B cell (primary cell): Measurements from ENCODE around the gene RASGEF1B. TPM values are rescaled to one million over a fixed set of nuclear protein-coding genes. Genes with fewer than 3 reads are reported as not detected.

ENCODE experiments used
- ATAC-seq: fragments of 200-7000 bp; cut with Tn5 transposase; one replicate; pipeline ENCODE4 v1.10.0; 2021; ENCODE audit warnings: low read depth, mild to moderate bottlenecking, moderate number of reproducible peaks, moderate library complexity
- CTCF ChIA-PET: fragments of 350-600 bp; sonication (Branson Sonifier 250); formaldehyde crosslinking; loops from one replicate; lab custom pipeline; 2021; ENCODE audit warnings: antibody characterized with exemption, inconsistent platforms; lab: Charles Lee
- POLR2A ChIA-PET: fragments of 350-600 bp; sonication (Branson Sonifier 250); formaldehyde crosslinking; loops from one replicate; lab custom pipeline; 2021; ENCODE audit warnings: antibody characterized with exemption; lab: Charles Lee
- DNase-seq: peaks from one replicate; pipeline ENCODE4 v3.0.0; 2013
- H2AFZ ChIP-seq: 2 replicates; pipeline ENCODE4 v1.6.1; 2012; ENCODE audit warnings: mild to moderate bottlenecking, low read depth, low read length; ENCODE audit not compliant: insufficient read depth, poor library complexity, severe bottlenecking
- H3K27ac ChIP-seq, 2 donors: 1 replicate in 1 of 2; 2 replicates in 1 of 2; pipeline ENCODE4 v1.5.1; 2012 to 2013; ENCODE audit warnings: low read length in 2 of 2, mild to moderate bottlenecking in 2 of 2, moderate library complexity in 1 of 2
- H3K27me3 ChIP-seq, 4 experiments: fragments of 200-600 bp in 1 of 4; sonication (generic) in 1 of 4; replicated peaks in 1 of 4; 1 replicate in 2 of 4; 2 replicates in 2 of 4; pipeline versions ENCODE4 v1.6.1 to v1.7.0; 2013 to 2016; ENCODE audit warnings: low read length in 3 of 4, mild to moderate bottlenecking in 2 of 4, mixed read lengths in 1 of 4, moderate library complexity in 1 of 4; ENCODE audit not compliant: insufficient read depth in 4 of 4, control insufficient read depth in 3 of 4; ENCODE audit errors: control extremely low read depth in 1 of 4
- H3K36me3 ChIP-seq, 2 experiments: replicated peaks in 1 of 2; 1 replicate in 1 of 2; 2 replicates in 1 of 2; pipeline versions ENCODE4 v1.6.1 to v1.7.1; 2013; ENCODE audit warnings: low read length in 1 of 2; ENCODE audit not compliant: insufficient read depth in 2 of 2, control insufficient read depth in 1 of 2; ENCODE audit errors: control extremely low read depth in 1 of 2, extremely low read depth in 1 of 2
- H3K4me1 ChIP-seq, 2 donors: fragments of 200-600 bp in 1 of 2; sonication (generic) in 1 of 2; 1 replicate in 1 of 2; 2 replicates in 1 of 2; pipeline versions ENCODE4 v1.5.1 to v1.6.1; 2013 to 2017; ENCODE audit warnings: low read length in 2 of 2; ENCODE audit not compliant: control insufficient read depth in 2 of 2, insufficient read depth in 2 of 2
- H3K4me2 ChIP-seq: replicated peaks from 2 replicates; pipeline ENCODE3; 2012; ENCODE audit warnings: mild to moderate bottlenecking, low read depth, low read length; ENCODE audit not compliant: poor library complexity, severe bottlenecking
- H3K4me3 ChIP-seq, 5 experiments: fragments of 200-600 bp in 1 of 5; sonication (generic) in 1 of 5; 1 replicate in 3 of 5; 2 replicates in 2 of 5; pipeline versions ENCODE4 v1.5.1 to v1.7.0; 2011 to 2016; ENCODE audit warnings: low read length in 4 of 5, mild to moderate bottlenecking in 4 of 5, low read depth in 2 of 5, control low read depth in 1 of 5, moderate library complexity in 1 of 5; ENCODE audit not compliant: insufficient read depth in 1 of 5; ENCODE audit errors: control extremely low read depth in 1 of 5, extremely low read depth in 1 of 5
- H3K79me2 ChIP-seq: fragments of 200-600 bp; sonication (generic); one replicate; pipeline ENCODE4 v1.6.0; 2016; ENCODE audit warnings: low read length; ENCODE audit not compliant: control insufficient read depth, insufficient read depth
- H3K9ac ChIP-seq: fragments of 200-600 bp; sonication (generic); 2 replicates; pipeline ENCODE4 v1.6.1; 2017; ENCODE audit warnings: mild to moderate bottlenecking, low read length, moderate library complexity
- H3K9me3 ChIP-seq, 3 donors: one replicate each; pipeline versions ENCODE4 v1.6.1 to v1.7.1; 2013; ENCODE audit warnings: low read length in 2 of 3; ENCODE audit not compliant: control insufficient read depth in 2 of 3, insufficient read depth in 1 of 3; ENCODE audit errors: control extremely low read depth in 1 of 3
- H4K20me1 ChIP-seq: 2 replicates; pipeline ENCODE4 v1.6.0; 2012; ENCODE audit warnings: mild to moderate bottlenecking, low read length; ENCODE audit not compliant: insufficient read depth, control insufficient read depth, poor library complexity, severe bottlenecking
- H3K27ac Mint-ChIP-seq: one replicate; pipeline ENCODE4 v1.8.0; 2021; ENCODE audit warnings: mixed read lengths
- H3K27me3 Mint-ChIP-seq: one replicate; pipeline ENCODE4 v1.8.0; 2021; ENCODE audit warnings: mixed read lengths
- H3K4me1 Mint-ChIP-seq: one replicate; pipeline ENCODE4 v1.8.0; 2021; ENCODE audit warnings: mixed read lengths
- H3K4me3 Mint-ChIP-seq: one replicate; pipeline ENCODE4 v1.8.0; 2021; ENCODE audit warnings: mixed read lengths
- H3K9me3 Mint-ChIP-seq: one replicate; pipeline ENCODE4 v1.8.0; 2022; ENCODE audit warnings: mixed read lengths; ENCODE audit not compliant: insufficient read depth
- EZH2 ChIP-seq: IDR thresholded peaks from 2 replicates; pipeline ENCODE4 v1.6.1; 2012; ENCODE audit warnings: borderline replicate concordance, low read depth, mild to moderate bottlenecking, moderate library complexity, low read length; ENCODE audit not compliant: insufficient read depth, poor library complexity, severe bottlenecking
- WGBS: methylation state at CpG from one replicate; pipeline ENCODE4 v1.1.5; 2013; ENCODE audit warnings: missing lambda C conversion rate; ENCODE audit not compliant: insufficient coverage; 5-methylcytosine and 5-hydroxymethylcytosine counted together
- intact Hi-C: fragments of 100-400 bp; cut with micrococcal nuclease; formaldehyde crosslinking; loops from one replicate; pipeline ENCODE4 v1.10.0; 2022
- polyA plus RNA-seq: library from polyadenylated mRNA; depleted of rRNA; stranded (reverse); fragments of >200 nt; gene quantifications from 2 replicates; pipeline ENCODE4 v1.2.3, GENCODE V29; 2012
- total RNA-seq, 2 donors: library from RNA; stranded (reverse); fragments of 120-200 nt in 1 of 2; gene quantifications; 1 replicate in 1 of 2; 2 replicates in 1 of 2; pipeline versions ENCODE4 v1.2.3 to v1.2.4, GENCODE V29; 2013 to 2022
- TF ChIP-seq, protein P1 (sequence below): fragments of 200-600 bp; IDR thresholded peaks from one replicate; pipeline ENCODE4 v1.8.0; 2022; ENCODE audit warnings: antibody characterized with exemption, mild to moderate bottlenecking

The RASGEF1B gene
- total and polyA plus RNA-seq, 2 donors (not counting 1 experiment from before 2014, with no cell fraction given) = 20.4 to 130 TPM

DNA sequence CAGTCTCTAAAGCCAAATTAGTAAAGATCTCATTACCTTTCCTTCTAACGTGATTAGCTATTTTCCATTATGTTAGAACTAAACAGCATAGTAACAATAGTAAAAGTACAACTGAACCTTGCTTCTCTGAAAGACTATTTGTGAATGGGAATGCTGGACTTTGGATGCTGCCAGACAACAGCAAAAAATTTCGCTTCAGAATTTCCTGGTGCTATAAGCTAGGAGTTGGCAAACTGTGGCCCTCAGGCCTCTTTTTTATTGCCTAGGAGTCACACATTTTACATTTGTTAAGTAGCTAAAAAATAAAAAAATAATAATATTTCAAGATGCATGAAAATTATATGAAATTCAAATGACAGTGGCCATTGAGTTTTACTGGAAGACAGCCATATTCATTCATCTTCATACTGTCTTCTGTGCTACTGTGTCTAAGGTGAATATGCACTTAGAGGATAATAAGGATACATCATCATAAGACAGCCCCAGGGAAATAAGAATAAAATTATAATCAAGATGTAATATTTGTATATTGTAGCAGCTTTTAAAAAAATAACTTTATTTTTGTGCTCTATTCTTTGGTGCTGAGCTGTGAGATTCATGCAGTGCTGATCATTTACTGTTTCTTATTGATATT is 34.6 kb downstream of the RASGEF1B start:
- H3K27ac ChIP-seq = no peak overlapping the region
- peaks cover 0 to 3% (median 3%) of the 10 kb centered on the region in 3 donors for H3K9me3 ChIP-seq
- WGBS = no CpG with 5 or more reads among the region's 2 CpGs
- H3K4me3 ChIP-seq = no peak overlapping the region
- Mint-ChIP-seq H3K9me3 (no peaks in the 10 kb centered on the region), H3K27me3 (no peaks in the 10 kb centered on the region), H3K4me1 (no peaks in the 10 kb centered on the region), H3K27ac (no peak overlapping the region), H3K4me3 (no peak overlapping the region)
- no peak overlapping the region for H2AFZ ChIP-seq
- no peaks in the 10 kb centered on the region for H3K4me1 ChIP-seq
- ChIA-PET POLR2A (interaction anchor here (0.7 kb wide), 1 partner anchor 17 kb away, joined by 3 read pairs; no protein-coding TSS in a partner anchor), CTCF (interaction anchor here (0.9 to 1.6 kb wide), 5 partner anchors 13 to 320 kb away, joined by 3 to 5 read pairs (median 3); no protein-coding TSS in a partner anchor)
- H3K79me2 ChIP-seq = peaks cover 5% of the 10 kb centered on the region
- H3K4me2 ChIP-seq = no peak overlapping the region
- H3K9ac ChIP-seq = no peak overlapping the region
- no peak for ATAC-seq
- no peak for TF ChIP-seq EZH2
- TF ChIP-seq, protein P1, sequence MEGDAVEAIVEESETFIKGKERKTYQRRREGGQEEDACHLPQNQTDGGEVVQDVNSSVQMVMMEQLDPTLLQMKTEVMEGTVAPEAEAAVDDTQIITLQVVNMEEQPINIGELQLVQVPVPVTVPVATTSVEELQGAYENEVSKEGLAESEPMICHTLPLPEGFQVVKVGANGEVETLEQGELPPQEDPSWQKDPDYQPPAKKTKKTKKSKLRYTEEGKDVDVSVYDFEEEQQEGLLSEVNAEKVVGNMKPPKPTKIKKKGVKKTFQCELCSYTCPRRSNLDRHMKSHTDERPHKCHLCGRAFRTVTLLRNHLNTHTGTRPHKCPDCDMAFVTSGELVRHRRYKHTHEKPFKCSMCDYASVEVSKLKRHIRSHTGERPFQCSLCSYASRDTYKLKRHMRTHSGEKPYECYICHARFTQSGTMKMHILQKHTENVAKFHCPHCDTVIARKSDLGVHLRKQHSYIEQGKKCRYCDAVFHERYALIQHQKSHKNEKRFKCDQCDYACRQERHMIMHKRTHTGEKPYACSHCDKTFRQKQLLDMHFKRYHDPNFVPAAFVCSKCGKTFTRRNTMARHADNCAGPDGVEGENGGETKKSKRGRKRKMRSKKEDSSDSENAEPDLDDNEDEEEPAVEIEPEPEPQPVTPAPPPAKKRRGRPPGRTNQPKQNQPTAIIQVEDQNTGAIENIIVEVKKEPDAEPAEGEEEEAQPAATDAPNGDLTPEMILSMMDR = no peak
- no peak for DNase-seq
- peaks cover 23 to 78% of the 10 kb centered on the region in 2 experiments for H3K36me3 ChIP-seq
- intact Hi-C loops = no loop called here
- no peaks in the 10 kb centered on the region for H3K27me3 ChIP-seq
- no peaks in the 10 kb centered on the region for H4K20me1 ChIP-seq

DNA sequence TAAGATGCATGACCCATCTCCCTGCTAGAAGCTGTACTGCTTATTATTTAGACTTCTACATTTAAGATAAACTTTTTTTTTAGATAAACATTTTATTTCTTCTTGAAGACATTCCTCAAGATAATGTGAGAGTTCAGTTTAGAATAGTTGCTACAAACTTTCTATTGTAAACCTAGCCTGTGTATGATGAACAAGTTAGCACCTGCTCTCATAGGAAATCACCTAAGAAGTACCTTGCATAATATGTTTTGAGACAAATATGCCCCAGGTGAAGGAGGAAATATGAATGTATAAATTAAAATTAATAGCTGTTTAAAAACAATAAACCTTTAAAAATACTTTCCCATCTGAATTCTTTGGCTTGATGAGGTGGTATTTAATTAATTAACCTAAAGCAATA is 35.6 kb downstream of the RASGEF1B start:
- Mint-ChIP-seq H3K4me1 (no peaks in the 10 kb centered on the region), H3K9me3 (no peaks in the 10 kb centered on the region), H3K4me3 (no peak overlapping the region), H3K27me3 (no peaks in the 10 kb centered on the region), H3K27ac (no peak overlapping the region)
- H3K4me3 ChIP-seq = no peak overlapping the region
- no peaks in the 10 kb centered on the region for H3K79me2 ChIP-seq
- peaks cover 27 to 78% of the 10 kb centered on the region in 2 experiments for H3K36me3 ChIP-seq
- no peaks in the 10 kb centered on the region for H4K20me1 ChIP-seq
- no peak overlapping the region for H3K4me2 ChIP-seq
- intact Hi-C loops = no loop called here
- no peaks in the 10 kb centered on the region for H3K27me3 ChIP-seq
- no peak for TF ChIP-seq EZH2
- TF ChIP-seq, protein P1 = no peak
- no peak overlapping the region for H2AFZ ChIP-seq
- peaks cover 0 to 3% (median 3%) of the 10 kb centered on the region in 3 donors for H3K9me3 ChIP-seq
- POLR2A ChIA-PET = no interaction called here
- H3K4me1 ChIP-seq = no peaks in the 10 kb centered on the region
- ATAC-seq (no peak), DNase-seq (no peak)
- no peak overlapping the region for H3K27ac ChIP-seq
- CTCF ChIA-PET = interaction anchor here (1.4 to 1.6 kb wide), 2 partner anchors 30 to 31 kb away, joined by 3 to 5 read pairs; no protein-coding TSS in a partner anchor
- H3K9ac ChIP-seq = no peak overlapping the region
